OCI-LY3 (cell line): ENCODE results near the gene PPP1R36.

Experiments
- H2AFZ ChIP-seq: fragments of 200-600, 300-600 bp; shearing (Covaris generic); 2 replicates; pipeline ENCODE4 v1.6.0; 2014; ENCODE audit warnings: antibody characterized with exemption, low read depth, low read length
- H3K27ac ChIP-seq: fragments of 200-600, 300-600 bp; sonication (generic); 2 replicates; pipeline ENCODE4 v1.5.1; 2014; ENCODE audit warnings: mild to moderate bottlenecking, low read length, moderate library complexity, mixed read lengths
- H3K27me3 ChIP-seq: fragments of 200-600, 300-600 bp; sonication (generic); 2 replicates; pipeline ENCODE4 v1.6.1; 2014; ENCODE audit warnings: low read depth, low read length, mixed read lengths
- H3K36me3 ChIP-seq: fragments of 200-600, 300-600 bp; sonication (generic); replicated peaks from 2 replicates; pipeline ENCODE3; 2014; ENCODE audit warnings: low read depth, low read length, mixed read lengths
- H3K4me1 ChIP-seq: fragments of 300-600, 200-600 bp; sonication (generic); 2 replicates; pipeline ENCODE4 v1.6.1; 2014; ENCODE audit warnings: low read length, mixed read lengths
- H3K4me2 ChIP-seq: fragments of 200-600, 300-600 bp; sonication (generic); 2 replicates; pipeline ENCODE4 v1.6.1; 2014; ENCODE audit warnings: low read length, mixed read lengths
- H3K4me3 ChIP-seq: fragments of 300-600, 200-600 bp; sonication (generic); 2 replicates; pipeline ENCODE4 v1.5.1; 2014; ENCODE audit warnings: antibody characterized with exemption, mild to moderate bottlenecking, low read length, moderate library complexity
- H3K79me2 ChIP-seq: fragments of 300-600, 200-600 bp; shearing (Covaris generic); 2 replicates; pipeline ENCODE4 v1.6.1; 2014; ENCODE audit warnings: mild to moderate bottlenecking, low read length, mixed read lengths
- H3K9ac ChIP-seq: fragments of 300-600, 200-600 bp; shearing (Covaris generic); 2 replicates; pipeline ENCODE4 v1.6.0; 2014; ENCODE audit warnings: mild to moderate bottlenecking, low read length, moderate library complexity
- H3K9me3 ChIP-seq: fragments of 200-600, 300-600 bp; shearing (Covaris generic); 2 replicates; pipeline ENCODE4 v1.6.1; 2014; ENCODE audit warnings: low read length, mixed read lengths; ENCODE audit not compliant: insufficient read depth
- H4K20me1 ChIP-seq: fragments of 200-600, 300-600 bp; sonication (generic); 2 replicates; pipeline ENCODE4 v1.6.1; 2016; ENCODE audit warnings: low read length, mixed read lengths; ENCODE audit not compliant: insufficient read depth
- CTCF ChIP-seq: fragments of 200-600, 300-600 bp; sonication (generic); IDR thresholded peaks from 2 replicates; pipeline ENCODE4 v1.5.1; 2014; ENCODE audit warnings: antibody characterized with exemption, low read length, low read depth
- EZH2phosphoT487 ChIP-seq: fragments of 200-600 bp; shearing (Covaris generic); IDR thresholded peaks from 2 replicates; pipeline ENCODE4 v1.6.1; 2018; ENCODE audit warnings: antibody characterized with exemption, mixed run types, low read depth

The PPP1R36 gene

GRCh38 chr14:64604001-64604400 lies 54.2 kb downstream of the PPP1R36 start:
- Histone ChIP-seq H3K4me3 (no peak overlapping the region), H3K27me3 (peaks cover 15% of the 10 kb centered on the region), H3K79me2 (no peaks in the 10 kb centered on the region), H3K27ac (no peak overlapping the region), H3K36me3 (no peaks in the 10 kb centered on the region), H3K4me1 (peaks cover 3% of the 10 kb centered on the region; the same call in 1 of the 2 replicates), H3K4me2 (no peak overlapping the region), H3K9ac (no peak overlapping the region), H4K20me1 (no peaks in the 10 kb centered on the region), H3K9me3 (no peaks in the 10 kb centered on the region), H2AFZ (no peak overlapping the region)
- TF ChIP-seq EZH2phosphoT487 (no peak), CTCF (no peak)

- Histone ChIP-seq H3K9ac (no peak overlapping the region), H3K27me3 (peaks cover 15% of the 10 kb centered on the region), H3K9me3 (no peaks in the 10 kb centered on the region), H2AFZ (no peak overlapping the region), H3K36me3 (no peaks in the 10 kb centered on the region), H3K4me1 (peaks cover 3% of the 10 kb centered on the region; the same call in 1 of the 2 replicates), H3K4me3 (no peak overlapping the region), H3K79me2 (no peaks in the 10 kb centered on the region), H4K20me1 (no peaks in the 10 kb centered on the region), H3K27ac (no peak overlapping the region), H3K4me2 (no peak overlapping the region)
- TF ChIP-seq EZH2phosphoT487 (no peak), CTCF (no peak)
These were observed 55.1 kb downstream of the PPP1R36 start for GRCh38 chr14:64604881-64605280.

GRCh38 chr14:64605926-64606685 lies 56.3 kb downstream of the PPP1R36 start:
- H3K4me1 ChIP-seq, result peaks cover 3% of the 10 kb centered on the region; the same call in 1 of the 2 replicates
- H2AFZ ChIP-seq, result no peak overlapping the region
- no peak overlapping the region for H3K27ac ChIP-seq
- peaks cover 15% of the 10 kb centered on the region for H3K27me3 ChIP-seq
- no peak overlapping the region for H3K9ac ChIP-seq
- no peak overlapping the region for H3K4me2 ChIP-seq
- H3K4me3 ChIP-seq, result no peak overlapping the region
- no peaks in the 10 kb centered on the region for H3K79me2 ChIP-seq
- no peaks in the 10 kb centered on the region for H3K36me3 ChIP-seq
- H4K20me1 ChIP-seq, result no peaks in the 10 kb centered on the region
- TF ChIP-seq EZH2phosphoT487 (no peak), CTCF (no peak)
- no peaks in the 10 kb centered on the region for H3K9me3 ChIP-seq

- Histone ChIP-seq H3K9me3 (no peaks in the 10 kb centered on the region), H3K4me1 (peaks cover 7% of the 10 kb centered on the region), H2AFZ (no peak overlapping the region), H3K36me3 (no peaks in the 10 kb centered on the region), H3K27me3 (peaks cover 15% of the 10 kb centered on the region), H3K27ac (no peak overlapping the region), H3K4me3 (no peak overlapping the region), H3K4me2 (no peak overlapping the region), H4K20me1 (no peaks in the 10 kb centered on the region), H3K9ac (no peak overlapping the region), H3K79me2 (no peaks in the 10 kb centered on the region)
- TF ChIP-seq EZH2phosphoT487 (no peak), CTCF (no peak)
These were observed 60.4 kb downstream of the PPP1R36 start for GRCh38 chr14:64610049-64610746.
